ENCODE measurements around the gene GPR160. TPM values are rescaled to one million over a fixed set of nuclear protein-coding genes. Genes with fewer than 3 reads are reported as not detected.

The GPR160 gene
- total RNA-seq, 1 donor from 2014 or later, result 7.3 TPM

- H3K4me1 ChIP-seq, result no peaks in the 10 kb centered on the region
- intact Hi-C loops (cut with DNase I), result no loop called here
- H3K9me3 ChIP-seq, result no peaks in the 10 kb centered on the region
- no peaks in the 10 kb centered on the region for H3K27me3 ChIP-seq
- H3K36me3 ChIP-seq, result no peaks in the 10 kb centered on the region
- H3K4me3 ChIP-seq, result no peak overlapping the region
- TF ChIP-seq CTCF (IDR thresholded peaks at IDR 0.05), result no peak
- H3K27ac ChIP-seq, result no peak overlapping the region
- DNase-seq (ENCODE audit: low spot score in 2 of 2), result no peak
Observed at GRCh38 chr3:170052398-170052797, 14.6 kb downstream of the GPR160 start.

GRCh38 chr3:170054204-170054603, 16.4 kb downstream of the GPR160 start:
- TF ChIP-seq CTCF (IDR thresholded peaks at IDR 0.05), result no peak
- Histone ChIP-seq H3K4me3 (no peak overlapping the region), H3K36me3 (no peaks in the 10 kb centered on the region), H3K9me3 (no peaks in the 10 kb centered on the region), H3K4me1 (no peaks in the 10 kb centered on the region), H3K27ac (no peak overlapping the region), H3K27me3 (no peaks in the 10 kb centered on the region)
- no peak for DNase-seq (ENCODE audit: low spot score in 2 of 2)
- intact Hi-C loops (cut with DNase I), result no loop called here

GRCh38 chr3:170055209-170055608, 17.4 kb downstream of the GPR160 start:
- Histone ChIP-seq H3K27me3 (no peaks in the 10 kb centered on the region), H3K27ac (no peak overlapping the region), H3K36me3 (no peaks in the 10 kb centered on the region), H3K4me1 (no peaks in the 10 kb centered on the region), H3K9me3 (no peaks in the 10 kb centered on the region), H3K4me3 (no peak overlapping the region)
- no peak for TF ChIP-seq CTCF (IDR thresholded peaks at IDR 0.05)
- DNase-seq (ENCODE audit: low spot score in 2 of 2), result no peak
- intact Hi-C loops (cut with DNase I), result no loop called here

GRCh38 chr3:170056710-170057454, 19.1 kb downstream of the GPR160 start:
- H3K9me3 ChIP-seq, result no peaks in the 10 kb centered on the region
- no peak overlapping the region for H3K27ac ChIP-seq
- no peaks in the 10 kb centered on the region for H3K4me1 ChIP-seq
- no peak for DNase-seq (ENCODE audit: low spot score in 2 of 2)
- H3K27me3 ChIP-seq, result no peaks in the 10 kb centered on the region
- intact Hi-C loops (cut with DNase I), result no loop called here
- no peak overlapping the region for H3K4me3 ChIP-seq
- no peaks in the 10 kb centered on the region for H3K36me3 ChIP-seq
- TF ChIP-seq CTCF (IDR thresholded peaks at IDR 0.05), result no peak

- H3K4me3 ChIP-seq, result no peak overlapping the region
- H3K9me3 ChIP-seq, result no peaks in the 10 kb centered on the region
- TF ChIP-seq CTCF (IDR thresholded peaks at IDR 0.05), result no peak
- H3K27ac ChIP-seq, result no peak overlapping the region
- intact Hi-C loops (cut with DNase I), result no loop called here
- DNase-seq (ENCODE audit: low spot score in 2 of 2), result no peak
- no peaks in the 10 kb centered on the region for H3K4me1 ChIP-seq
- no peaks in the 10 kb centered on the region for H3K27me3 ChIP-seq
- H3K36me3 ChIP-seq, result no peaks in the 10 kb centered on the region
Observed at GRCh38 chr3:170057550-170057949, 19.8 kb downstream of the GPR160 start.

- DNase-seq (ENCODE audit: low spot score in 2 of 2), result no peak
- Histone ChIP-seq H3K27ac (no peak overlapping the region), H3K27me3 (no peaks in the 10 kb centered on the region), H3K4me1 (no peaks in the 10 kb centered on the region), H3K9me3 (no peaks in the 10 kb centered on the region), H3K36me3 (no peaks in the 10 kb centered on the region), H3K4me3 (no peak overlapping the region)
- intact Hi-C loops (cut with DNase I), result no loop called here
- TF ChIP-seq CTCF (IDR thresholded peaks at IDR 0.05), result no peak
Observed at GRCh38 chr3:170058127-170058526, 20.3 kb downstream of the GPR160 start.
